ENCODE measurements around the gene SLC38A10.

Gene SLC38A10

GRCh38 chr17:81202318-81202717 is 92.8 kb downstream of the SLC38A10 start:
- DNase-seq, result no peak

- peak in 9 of 14 donors; percentile 6 to 41 (median 21) for DNase-seq
Observed at GRCh38 chr17:81200695-81201580, 94.2 kb downstream of the SLC38A10 start.

GRCh38 chr17:81200201-81200600 is 94.9 kb downstream of the SLC38A10 start:
- DNase-seq, result no peak

GRCh38 chr17:81199482-81199830 is 95.7 kb downstream of the SLC38A10 start:
- no peak for DNase-seq

- DNase-seq, result no peak
Observed at GRCh38 chr17:81198826-81199481, 96.2 kb downstream of the SLC38A10 start.

GRCh38 chr17:81197831-81198490 is 97.1 kb downstream of the SLC38A10 start:
- no peak for DNase-seq

GRCh38 chr17:81197409-81197795 is 97.7 kb downstream of the SLC38A10 start:
- no peak for DNase-seq

- no peak for DNase-seq
Observed at GRCh38 chr17:81196505-81197408, 98.3 kb downstream of the SLC38A10 start.

- DNase-seq, result no peak
Observed at GRCh38 chr17:81195941-81196495, 99.1 kb downstream of the SLC38A10 start.
